Measurements from ENCODE around the gene RBFOX2.

Gene RBFOX2

GRCh38 chr22:35761037-35761436 lies 267.6 kb downstream of the RBFOX2 start:
- Histone ChIP-seq H3K4me3 (no peak overlapping the region), H3K27me3 (ENCODE audit: low read depth) (no peaks in the 10 kb centered on the region), H3K9me3 (no peaks in the 10 kb centered on the region), H3K36me3 (replicated peaks) (peaks cover 6% of the 10 kb centered on the region), H3K4me1 (no peaks in the 10 kb centered on the region; the same call in none of the 2 replicates)
- no peak for DNase-seq (ENCODE audit: low spot score in 2 of 2)
- in situ Hi-C loops (cut with MboI; ENCODE audit: low sequenced_read_pairs) = no loop called here

- no peaks in the 10 kb centered on the region for H3K27me3 ChIP-seq (ENCODE audit: low read depth)
- peaks cover 6% of the 10 kb centered on the region for H3K36me3 ChIP-seq (replicated peaks)
- no peak overlapping the region for H3K4me3 ChIP-seq
- H3K4me1 ChIP-seq = no peaks in the 10 kb centered on the region
- in situ Hi-C loops (cut with MboI; ENCODE audit: low sequenced_read_pairs) = no loop called here
- DNase-seq (ENCODE audit: low spot score in 2 of 2) = no peak
- H3K9me3 ChIP-seq = no peaks in the 10 kb centered on the region
Measured at GRCh38 chr22:35758394-35758793, 270.2 kb downstream of the RBFOX2 start.

GRCh38 chr22:35756722-35757121 lies 271.9 kb downstream of the RBFOX2 start:
- Histone ChIP-seq H3K4me1 (no peaks in the 10 kb centered on the region), H3K4me3 (no peak overlapping the region), H3K27me3 (ENCODE audit: low read depth) (no peaks in the 10 kb centered on the region), H3K9me3 (no peaks in the 10 kb centered on the region), H3K36me3 (replicated peaks) (peaks cover 6% of the 10 kb centered on the region)
- in situ Hi-C loops (cut with MboI; ENCODE audit: low sequenced_read_pairs) = no loop called here
- DNase-seq (ENCODE audit: low spot score in 2 of 2) = no peak

GRCh38 chr22:35754761-35755160 lies 273.9 kb downstream of the RBFOX2 start:
- Histone ChIP-seq H3K27me3 (ENCODE audit: low read depth) (no peaks in the 10 kb centered on the region), H3K9me3 (no peaks in the 10 kb centered on the region), H3K4me3 (no peak overlapping the region), H3K4me1 (peaks cover 8% of the 10 kb centered on the region; the same call in 1 of the 2 replicates), H3K36me3 (replicated peaks) (peaks cover 6% of the 10 kb centered on the region)
- no peak for DNase-seq (ENCODE audit: low spot score in 2 of 2)
- in situ Hi-C loops (cut with MboI; ENCODE audit: low sequenced_read_pairs) = no loop called here

- no peak for DNase-seq (ENCODE audit: low spot score in 2 of 2)
- Histone ChIP-seq H3K4me3 (no peak overlapping the region), H3K36me3 (replicated peaks) (no peaks in the 10 kb centered on the region; the same call in 1 of the 2 replicates), H3K4me1 (peaks cover 11% of the 10 kb centered on the region; the same call in 1 of the 2 replicates), H3K27me3 (ENCODE audit: low read depth) (no peaks in the 10 kb centered on the region), H3K9me3 (no peaks in the 10 kb centered on the region)
- in situ Hi-C loops (cut with MboI; ENCODE audit: low sequenced_read_pairs) = no loop called here
Measured at GRCh38 chr22:35752863-35753189, 275.8 kb downstream of the RBFOX2 start.

GRCh38 chr22:35752006-35752862 lies 276.4 kb downstream of the RBFOX2 start:
- peaks cover 11% of the 10 kb centered on the region; the same call in 1 of the 2 replicates for H3K4me1 ChIP-seq
- in situ Hi-C loops (cut with MboI; ENCODE audit: low sequenced_read_pairs) = no loop called here
- no peaks in the 10 kb centered on the region; the same call in 1 of the 2 replicates for H3K36me3 ChIP-seq (replicated peaks)
- H3K9me3 ChIP-seq = no peaks in the 10 kb centered on the region
- H3K4me3 ChIP-seq = no peak overlapping the region
- H3K27me3 ChIP-seq (ENCODE audit: low read depth) = no peaks in the 10 kb centered on the region
- no peak for DNase-seq (ENCODE audit: low spot score in 2 of 2)

- Histone ChIP-seq H3K27me3 (ENCODE audit: low read depth) (no peaks in the 10 kb centered on the region), H3K36me3 (replicated peaks) (peaks cover 3% of the 10 kb centered on the region; the same call in 1 of the 2 replicates), H3K4me3 (no peak overlapping the region), H3K4me1 (peaks cover 11% of the 10 kb centered on the region; the same call in 1 of the 2 replicates), H3K9me3 (no peaks in the 10 kb centered on the region)
- in situ Hi-C loops (cut with MboI; ENCODE audit: low sequenced_read_pairs) = no loop called here
- no peak for DNase-seq (ENCODE audit: low spot score in 2 of 2)
Measured at GRCh38 chr22:35749808-35750207, 278.8 kb downstream of the RBFOX2 start.

- no peaks in the 10 kb centered on the region for H3K27me3 ChIP-seq (ENCODE audit: low read depth)
- no peak for DNase-seq (ENCODE audit: low spot score in 2 of 2)
- H3K9me3 ChIP-seq = no peaks in the 10 kb centered on the region
- H3K4me3 ChIP-seq = no peak overlapping the region
- H3K4me1 ChIP-seq = peaks cover 11% of the 10 kb centered on the region; the same call in 1 of the 2 replicates
- H3K36me3 ChIP-seq (replicated peaks) = peaks cover 3% of the 10 kb centered on the region; the same call in 1 of the 2 replicates
- in situ Hi-C loops (cut with MboI; ENCODE audit: low sequenced_read_pairs) = no loop called here
Measured at GRCh38 chr22:35746946-35747703, 281.5 kb downstream of the RBFOX2 start.

GRCh38 chr22:35746248-35746647 lies 282.4 kb downstream of the RBFOX2 start:
- H3K4me1 ChIP-seq = peaks cover 8% of the 10 kb centered on the region; the same call in 1 of the 2 replicates
- H3K36me3 ChIP-seq (replicated peaks) = peaks cover 3% of the 10 kb centered on the region; the same call in 1 of the 2 replicates
- no peaks in the 10 kb centered on the region for H3K9me3 ChIP-seq
- no peaks in the 10 kb centered on the region for H3K27me3 ChIP-seq (ENCODE audit: low read depth)
- no peak for DNase-seq (ENCODE audit: low spot score in 2 of 2)
- in situ Hi-C loops (cut with MboI; ENCODE audit: low sequenced_read_pairs) = no loop called here
- H3K4me3 ChIP-seq = no peak overlapping the region

- in situ Hi-C loops (cut with MboI; ENCODE audit: low sequenced_read_pairs) = no loop called here
- H3K36me3 ChIP-seq (replicated peaks) = 0 out of 2 replicates have a peak, but pooled peaks cover 3% of the 10 kb centered on the region
- H3K4me3 ChIP-seq = no peak overlapping the region
- H3K27me3 ChIP-seq (ENCODE audit: low read depth) = no peaks in the 10 kb centered on the region
- H3K4me1 ChIP-seq = peaks cover 3% of the 10 kb centered on the region
- H3K9me3 ChIP-seq = no peaks in the 10 kb centered on the region
- no peak for DNase-seq (ENCODE audit: low spot score in 2 of 2)
Measured at GRCh38 chr22:35743326-35743860, 285.2 kb downstream of the RBFOX2 start.

- Histone ChIP-seq H3K4me3 (no peak overlapping the region), H3K27me3 (ENCODE audit: low read depth) (no peaks in the 10 kb centered on the region), H3K9me3 (no peaks in the 10 kb centered on the region), H3K4me1 (peaks cover 2% of the 10 kb centered on the region), H3K36me3 (replicated peaks) (0 out of 2 replicates have a peak, but pooled peaks cover 3% of the 10 kb centered on the region)
- DNase-seq (ENCODE audit: low spot score in 2 of 2) = no peak
- in situ Hi-C loops (cut with MboI; ENCODE audit: low sequenced_read_pairs) = no loop called here
Measured at GRCh38 chr22:35742342-35743100, 286.1 kb downstream of the RBFOX2 start.

GRCh38 chr22:35740616-35741015 lies 288.0 kb downstream of the RBFOX2 start:
- in situ Hi-C loops (cut with MboI; ENCODE audit: low sequenced_read_pairs) = no loop called here
- Histone ChIP-seq H3K36me3 (replicated peaks) (no peaks in the 10 kb centered on the region), H3K27me3 (ENCODE audit: low read depth) (no peaks in the 10 kb centered on the region), H3K4me1 (peaks cover 2% of the 10 kb centered on the region), H3K4me3 (no peak overlapping the region), H3K9me3 (no peaks in the 10 kb centered on the region)
- no peak for DNase-seq (ENCODE audit: low spot score in 2 of 2)

- no peak for DNase-seq (ENCODE audit: low spot score in 2 of 2)
- in situ Hi-C loops (cut with MboI; ENCODE audit: low sequenced_read_pairs) = no loop called here
- H3K9me3 ChIP-seq = no peaks in the 10 kb centered on the region
- H3K27me3 ChIP-seq (ENCODE audit: low read depth) = no peaks in the 10 kb centered on the region
- H3K36me3 ChIP-seq (replicated peaks) = no peaks in the 10 kb centered on the region
- no peak overlapping the region for H3K4me3 ChIP-seq
- H3K4me1 ChIP-seq = peaks cover 2% of the 10 kb centered on the region
Measured at GRCh38 chr22:35739931-35740380, 288.7 kb downstream of the RBFOX2 start.

Measured in HAP-1 (cell line).